Hematopoietic multipotent progenitor cell (in vitro differentiated cells): ENCODE measurements around the gene CDHR5. TPM values are rescaled to one million over a fixed set of nuclear protein-coding genes. Genes with fewer than 3 reads are reported as not detected.

Experiments used
- DNase-seq, 3 donors: peaks; one replicate each; pipeline ENCODE4 v3.0.0-alpha.2; 2011 to 2015; ENCODE audit warnings: low read depth in 2 of 3, low spot score in 2 of 3
- total RNA-seq: library from RNA; depleted of rRNA; stranded (reverse); fragments of >200 nt; gene quantifications from one replicate; pipeline ENCODE4 v1.2.3, GENCODE V29; 2012

The CDHR5 gene
- total RNA-seq, 1 donor = not detected

- DNase-seq = no peak
Observed at GRCh38 chr11:623999-624704, 603 bp downstream of the CDHR5 start.

- no peak for DNase-seq
Observed at GRCh38 chr11:623349-623869, 1.3 kb downstream of the CDHR5 start.

GRCh38 chr11:621838-622237, 2.9 kb downstream of the CDHR5 start:
- no peak for DNase-seq

- no peak for DNase-seq
Observed at GRCh38 chr11:620935-621814, 3.6 kb downstream of the CDHR5 start.

GRCh38 chr11:620201-620600, 4.6 kb downstream of the CDHR5 start:
- DNase-seq = no peak

- no peak for DNase-seq
Observed at GRCh38 chr11:619628-620050, 5.1 kb downstream of the CDHR5 start.

- no peak for DNase-seq
Observed at GRCh38 chr11:618856-619627, 5.7 kb downstream of the CDHR5 start.

GRCh38 chr11:617912-618682, 6.7 kb downstream of the CDHR5 start:
- DNase-seq = no peak

- no peak for DNase-seq
Observed at GRCh38 chr11:617199-617911, 7.4 kb downstream of the CDHR5 start.

GRCh38 chr11:616320-617198, 8.2 kb downstream of the CDHR5 start:
- no peak for DNase-seq

- DNase-seq = peak; percentile 74 to 98 (median 96)
Observed at GRCh38 chr11:615504-616319, 9.0 kb downstream of the CDHR5 start, which contains the start of gene IRF7. IRF7 (minus strand) TSS chr11:615950; CDS start chr11:615364, 586 bp downstream.

- DNase-seq = no peak
Observed at GRCh38 chr11:614623-615503, 9.9 kb downstream of the CDHR5 start.

- no peak for DNase-seq
Observed at GRCh38 chr11:614021-614622, 10.6 kb downstream of the CDHR5 start.

GRCh38 chr11:613369-613968, 11.3 kb downstream of the CDHR5 start:
- DNase-seq = peak; percentile 44 to 50 (median 45)

GRCh38 chr11:612961-613300, 11.8 kb downstream of the CDHR5 start:
- no peak for DNase-seq
